CD4-positive, alpha-beta T cell treated with Interleukin-12 subunit alpha and Interleukin-12 subunit beta, for 1 hour (primary cell): ENCODE measurements around the gene ABHD2.
"Not testable (repeated sequence)": the region's sequence is repeated elsewhere in the genome, so short reads cannot be mapped to it uniquely, and the experiment has no call there.

Experiments used
- DNase-seq: peaks from one replicate; pipeline ENCODE4 v3.0.0-alpha.2; 2020

Gene ABHD2

GRCh38 chr15:89075101-89075640 lies 13.1 kb upstream of the ABHD2 start:
- no peak for DNase-seq

- DNase-seq, result no peak
Observed at GRCh38 chr15:89075846-89076245, 12.4 kb upstream of the ABHD2 start.

GRCh38 chr15:89077750-89078149 lies 10.5 kb upstream of the ABHD2 start:
- DNase-seq, result no peak

- DNase-seq, result no peak
Observed at GRCh38 chr15:89078851-89079810, 9.1 kb upstream of the ABHD2 start.

- DNase-seq, result no peak
Observed at GRCh38 chr15:89081878-89082277, 6.4 kb upstream of the ABHD2 start.

- no peak for DNase-seq
Observed at GRCh38 chr15:89083246-89083645, 5.0 kb upstream of the ABHD2 start.

GRCh38 chr15:89085289-89085926 lies 2.8 kb upstream of the ABHD2 start:
- DNase-seq, result no peak

- DNase-seq, result not testable (repeated sequence)
Observed at GRCh38 chr15:89085933-89086332, 2.3 kb upstream of the ABHD2 start.

- not testable (repeated sequence) for DNase-seq
Observed at GRCh38 chr15:89086390-89086789, 1.9 kb upstream of the ABHD2 start.

GRCh38 chr15:89087161-89087829 lies 961 bp upstream of the ABHD2 start:
- no peak for DNase-seq

GRCh38 chr15:89088605-89089315 lies 504 bp downstream of the ABHD2 start:
- DNase-seq, result no peak

GRCh38 chr15:89089316-89090230 lies 1.3 kb downstream of the ABHD2 start:
- no peak for DNase-seq

- DNase-seq, result peak; percentile 55
Observed at GRCh38 chr15:89090791-89091626, 2.8 kb downstream of the ABHD2 start.

GRCh38 chr15:89091627-89092220 lies 3.5 kb downstream of the ABHD2 start:
- DNase-seq, result no peak

- no peak for DNase-seq
Observed at GRCh38 chr15:89093509-89093908, 5.3 kb downstream of the ABHD2 start.

- no peak for DNase-seq
Observed at GRCh38 chr15:89095073-89095472, 6.8 kb downstream of the ABHD2 start.

- no peak for DNase-seq
Observed at GRCh38 chr15:89095556-89095955, 7.3 kb downstream of the ABHD2 start.

GRCh38 chr15:89096664-89097063 lies 8.4 kb downstream of the ABHD2 start:
- no peak for DNase-seq

GRCh38 chr15:89097313-89097712 lies 9.1 kb downstream of the ABHD2 start:
- DNase-seq, result no peak

GRCh38 chr15:89098281-89098680 lies 10.0 kb downstream of the ABHD2 start:
- DNase-seq, result no peak
